HCT116 (cell line): ENCODE data around the gene IGLL1. TPM values are rescaled to one million over a fixed set of nuclear protein-coding genes. Genes with fewer than 3 reads are reported as not detected.

Experiments used
- ATAC-seq: fragments of 200-7000 bp; cut with Tn5 transposase; 2 replicates; pipeline ENCODE4 v1.9.1; 2020; ENCODE audit warnings: mild to moderate bottlenecking, moderate library complexity
- BruUV-seq: library from RNA; stranded (reverse); fragments of 400-500 nt; replicated peaks from 2 replicates; lab custom pipeline; 2021; lab: Mats Ljungman, UMichigan
- CTCF ChIA-PET: fragments of 300-600 bp; sonication (Branson Sonifier 250); formaldehyde crosslinking; loops from one replicate; lab custom pipeline; 2021; ENCODE audit warnings: antibody characterized with exemption; lab: Charles Lee
- POLR2A ChIA-PET: fragments of 300-600, 350-600 bp; sonication (Branson Sonifier 250); formaldehyde crosslinking; loops from one replicate; lab custom pipeline; 2021; ENCODE audit warnings: antibody characterized with exemption; lab: Charles Lee
- RAD21 ChIA-PET, 2 experiments: fragments of 300-600 bp; sonication (Branson Sonifier 250); formaldehyde crosslinking; loops; one replicate each; lab custom pipeline; 2023; ENCODE audit warnings: low total read pairs in 2 of 2; ENCODE audit not compliant: uncharacterized antibody in 2 of 2, unreplicated experiment in 2 of 2, low non-redundant PET in 1 of 2; lab: Charles Lee
- DNase-seq: peaks from one replicate; pipeline ENCODE4 v3.0.0-alpha.2; 2010; ENCODE audit warnings: low read depth, low spot score
- H2AFZ ChIP-seq: fragments of 200-600 bp; shearing (Covaris generic), sonication (generic); 2 replicates; pipeline ENCODE4 v1.6.1; 2017; ENCODE audit warnings: low read depth, mixed run types, mixed read lengths, antibody characterized with exemption, low read length; ENCODE audit not compliant: poor library complexity, severe bottlenecking
- H3K27ac ChIP-seq: 2 replicates; pipeline ENCODE4 v1.5.1; 2012; ENCODE audit warnings: low read depth, low read length
- H3K27me3 ChIP-seq: fragments of 200-600 bp; sonication (generic); 2 replicates; pipeline ENCODE4 v1.6.1; 2016; ENCODE audit warnings: mixed run types, low read length, mixed read lengths; ENCODE audit not compliant: insufficient read depth
- H3K36me3 ChIP-seq, 2 experiments: fragments of 200-500 bp in 1 of 2; fragments of 200-600 bp in 1 of 2; sonication (Bioruptor generic) in 1 of 2; sonication (generic) in 1 of 2; 2 replicates each; pipeline versions ENCODE4 v1.5.1 to v1.6.1; 2014 to 2016; ENCODE audit warnings: low read length in 2 of 2, inconsistent platforms in 1 of 2, mixed read lengths in 1 of 2, mixed run types in 1 of 2; ENCODE audit not compliant: insufficient read depth in 2 of 2, control insufficient read depth in 1 of 2
- H3K4me1 ChIP-seq, 2 experiments: fragments of 200-600 bp in 1 of 2; sonication (generic) in 1 of 2; 2 replicates each; pipeline versions ENCODE4 v1.5.1 to v1.6.1; 2012 to 2017; ENCODE audit warnings: low read length in 2 of 2, inconsistent platforms in 1 of 2, mild to moderate bottlenecking in 1 of 2, mixed read lengths in 1 of 2, mixed run types in 1 of 2, moderate library complexity in 1 of 2; ENCODE audit not compliant: insufficient read depth in 2 of 2, control insufficient read depth in 1 of 2
- H3K4me2 ChIP-seq: fragments of 200-600 bp; sonication (generic); 2 replicates; pipeline ENCODE4 v1.6.1; 2017; ENCODE audit warnings: mixed run types, low read length, mixed read lengths
- H3K4me3 ChIP-seq, 2 experiments: fragments of 200-600 bp in 1 of 2; sonication (generic) in 1 of 2; replicated peaks in 1 of 2; 2 replicates each; pipeline ENCODE4 v1.5.1; 2011 to 2016; ENCODE audit warnings: low read length in 2 of 2, control low read depth in 1 of 2, low read depth in 1 of 2, mild to moderate bottlenecking in 1 of 2, mixed read lengths in 1 of 2, mixed run types in 1 of 2
- H3K79me2 ChIP-seq: fragments of 200-600 bp; sonication (generic); 2 replicates; pipeline ENCODE4 v1.6.1; 2017; ENCODE audit warnings: mild to moderate bottlenecking, mixed run types, low read length, moderate library complexity, mixed read lengths; ENCODE audit not compliant: insufficient read depth
- H3K9ac ChIP-seq: fragments of 200-600 bp; sonication (generic); 2 replicates; pipeline ENCODE4 v1.6.1; 2016; ENCODE audit warnings: low read length, mixed read lengths
- H3K9me2 ChIP-seq: fragments of 200-600 bp; sonication (generic), shearing (Covaris generic); 2 replicates; pipeline ENCODE4 v1.6.1; 2017; ENCODE audit warnings: mixed run types, mild to moderate bottlenecking, moderate library complexity; ENCODE audit not compliant: insufficient read depth
- H3K9me3 ChIP-seq, 2 experiments: fragments of 200-500 bp in 1 of 2; fragments of 200-600 bp in 1 of 2; sonication (Bioruptor generic) in 1 of 2; sonication (generic) in 1 of 2; 2 replicates each; pipeline ENCODE4 v1.6.1; 2014 to 2017; ENCODE audit warnings: low read length in 2 of 2, mixed read lengths in 2 of 2, inconsistent platforms in 1 of 2, low read depth in 1 of 2, mild to moderate bottlenecking in 1 of 2, mixed run types in 1 of 2, moderate library complexity in 1 of 2; ENCODE audit not compliant: control insufficient read depth in 1 of 2, insufficient read depth in 1 of 2
- H4K20me1 ChIP-seq: fragments of 200-600 bp; sonication (generic), shearing (Covaris generic); 2 replicates; pipeline ENCODE4 v1.6.1; 2017; ENCODE audit warnings: mixed run types, mild to moderate bottlenecking, moderate library complexity; ENCODE audit not compliant: insufficient read depth
- CBX3 ChIP-seq: IDR thresholded peaks from 2 replicates; pipeline ENCODE4 v1.6.1; 2012; ENCODE audit warnings: low read depth
- EGR1 ChIP-seq: IDR thresholded peaks from 2 replicates; pipeline ENCODE4 v1.6.1; 2012; ENCODE audit warnings: low read depth
- EZH2 ChIP-seq: fragments of 200-600 bp; sonication (generic); IDR thresholded peaks from 2 replicates; pipeline ENCODE4 v1.6.1; 2017; ENCODE audit warnings: antibody characterized with exemption, mixed run types
- EZH2phosphoT487 ChIP-seq: fragments of 200-600 bp; IDR thresholded peaks from 2 replicates; pipeline ENCODE4 v1.6.1; 2018; ENCODE audit warnings: antibody characterized with exemption, borderline replicate concordance
- FOSL1 ChIP-seq: IDR thresholded peaks from 2 replicates; pipeline ENCODE4 v1.6.1; 2012; ENCODE audit warnings: low read depth
- JUND ChIP-seq: IDR thresholded peaks from 2 replicates; pipeline ENCODE4 v1.6.1; 2012
- POLR2A ChIP-seq: IDR thresholded peaks from 2 replicates; pipeline ENCODE4 v1.7.0; 2011; ENCODE audit warnings: borderline replicate concordance; ENCODE audit not compliant: insufficient read depth, insufficient read length; ENCODE audit errors: extremely low read depth
- POLR2AphosphoS5 ChIP-seq: IDR thresholded peaks from 2 replicates; pipeline ENCODE4 v1.6.1; 2011; ENCODE audit warnings: mild to moderate bottlenecking, low read depth, low read length, moderate library complexity
- RAD21 ChIP-seq: IDR thresholded peaks from 2 replicates; pipeline ENCODE4 v1.6.1; 2012; ENCODE audit warnings: low read depth, mild to moderate bottlenecking
- REST ChIP-seq: IDR thresholded peaks from 2 replicates; pipeline ENCODE4 v1.6.1; 2012; ENCODE audit warnings: low read depth
- SIN3A ChIP-seq: IDR thresholded peaks from 2 replicates; pipeline ENCODE4 v1.6.1; 2012; ENCODE audit warnings: low read depth
- SP1 ChIP-seq: IDR thresholded peaks from 2 replicates; pipeline ENCODE4 v1.6.1; 2012; ENCODE audit warnings: low read depth
- SRF ChIP-seq: IDR thresholded peaks from 2 replicates; pipeline ENCODE4 v1.6.1; 2012; ENCODE audit warnings: low read depth
- YY1 ChIP-seq: IDR thresholded peaks from 2 replicates; pipeline ENCODE4 v1.6.1; 2011; ENCODE audit warnings: low read length, low read depth, moderate library complexity, mild to moderate bottlenecking; ENCODE audit not compliant: insufficient replicate concordance; ENCODE audit errors: extremely low read depth
- ZFX ChIP-seq: fragments of 450-650 bp; IDR thresholded peaks from 2 replicates; pipeline ENCODE4 v1.6.1; 2017
- ZNF274 ChIP-seq: fragments of 200-500 bp; sonication (Bioruptor generic); IDR thresholded peaks from 2 replicates; pipeline ENCODE4 v1.6.1; 2014; ENCODE audit warnings: mild to moderate bottlenecking, low read depth, low read length, inconsistent platforms
- intact Hi-C: fragments of 100-400 bp; cut with micrococcal nuclease; formaldehyde crosslinking; loops from 2 replicates; pipeline ENCODE4 v1.10.0; 2022
- total RNA-seq: library from RNA; stranded (reverse); gene quantifications from one replicate; pipeline ENCODE4 v1.2.1, GENCODE V29; 2021; ENCODE audit not compliant: unreplicated experiment

The IGLL1 gene
- total RNA-seq, 1 experiment from 2014 or later = not detected

DNA sequence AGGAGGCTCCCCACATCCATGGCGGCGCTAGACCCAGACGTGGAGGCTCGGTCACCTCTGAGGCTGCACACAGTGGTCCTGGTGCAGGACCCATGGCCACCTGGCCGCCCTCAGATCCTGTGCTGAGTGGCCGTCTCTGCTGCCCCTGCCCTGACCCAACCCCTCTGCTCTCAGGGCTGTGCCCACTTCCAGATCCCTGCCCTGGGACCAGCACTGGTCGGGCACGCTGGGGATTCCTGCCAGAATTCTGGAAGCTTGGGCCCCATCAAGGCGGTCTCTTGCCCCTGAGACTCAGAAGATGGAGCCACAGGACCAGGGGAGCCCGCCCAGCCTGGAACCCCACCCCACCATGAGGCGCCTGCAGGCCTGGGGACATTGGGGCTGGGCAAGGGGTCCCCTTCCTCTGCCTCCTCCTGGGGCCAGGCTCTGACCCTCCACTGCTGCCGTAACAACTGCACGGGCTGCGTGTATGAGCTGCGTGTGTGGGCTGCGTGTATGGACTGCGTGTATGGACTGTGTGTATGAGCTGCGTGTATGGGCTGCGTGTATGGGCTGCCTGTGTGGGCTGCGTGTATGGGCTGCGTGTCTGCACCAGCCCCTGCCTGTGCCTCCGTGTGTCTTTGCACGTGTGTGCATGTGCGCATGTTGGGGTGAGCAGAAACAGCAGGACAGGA is 48.7 kb downstream of the IGLL1 start:
- peaks cover 0 to 2% of the 10 kb centered on the region in 2 experiments; a peak in 1 of 4 replicates for H3K4me1 ChIP-seq
- H3K27me3 ChIP-seq = no peaks in the 10 kb centered on the region
- H3K9me3 ChIP-seq = no peaks in the 10 kb centered on the region
- no peaks in the 10 kb centered on the region for H4K20me1 ChIP-seq
- H3K36me3 ChIP-seq = no peaks in the 10 kb centered on the region
- H2AFZ ChIP-seq = no peak overlapping the region
- H3K4me2 ChIP-seq = no peak overlapping the region
- TF ChIP-seq SP1 = no peak
- no peak for TF ChIP-seq REST
- ChIA-PET POLR2A (no interaction called here), CTCF (no interaction called here), RAD21 (no interaction called here)
- no TSS peak for BruUV-seq
- no peak overlapping the region for H3K27ac ChIP-seq
- H3K9me2 ChIP-seq = no peaks in the 10 kb centered on the region
- H3K9ac ChIP-seq = no peak overlapping the region
- DNase-seq (no peak), ATAC-seq (no peak)
- intact Hi-C loops = no loop called here
- no peaks in the 10 kb centered on the region for H3K79me2 ChIP-seq
- no peak overlapping the region for H3K4me3 ChIP-seq

DNA sequence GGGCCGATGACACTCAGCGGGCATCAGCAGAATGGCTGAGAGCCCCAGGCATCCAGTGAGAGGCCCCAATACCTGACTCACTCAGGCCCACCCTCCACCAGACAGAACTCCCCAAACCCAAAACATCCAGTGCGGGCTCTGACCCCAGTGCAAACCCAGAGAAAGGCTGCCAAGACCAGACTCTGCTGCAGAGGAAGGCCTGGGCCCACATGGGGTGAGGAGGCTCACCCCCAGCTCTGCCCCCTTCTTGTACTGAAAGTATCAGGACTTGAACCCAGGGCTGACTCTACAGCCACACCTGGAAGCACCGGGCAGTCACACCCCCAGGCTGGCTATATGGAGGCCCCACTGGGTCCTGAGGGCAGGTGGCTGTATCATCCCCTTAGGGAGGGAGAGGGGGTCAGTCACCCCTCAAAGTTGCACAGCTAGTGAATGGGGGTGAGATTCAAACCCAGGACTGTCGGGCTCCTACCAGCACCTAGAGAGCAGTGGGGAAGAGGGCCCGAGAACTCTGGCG is 49.3 kb downstream of the IGLL1 start:
- ChIA-PET CTCF (no interaction called here), RAD21 (no interaction called here), POLR2A (no interaction called here)
- Histone ChIP-seq H3K4me2 (no peak overlapping the region), H3K27me3 (no peaks in the 10 kb centered on the region), H3K4me3 (no peak overlapping the region), H3K9me2 (no peaks in the 10 kb centered on the region), H3K9me3 (no peaks in the 10 kb centered on the region), H2AFZ (no peak overlapping the region), H3K27ac (no peak overlapping the region), H3K79me2 (no peaks in the 10 kb centered on the region), H4K20me1 (no peaks in the 10 kb centered on the region), H3K36me3 (no peaks in the 10 kb centered on the region), H3K9ac (no peak overlapping the region), H3K4me1 (peaks cover 0 to 2% of the 10 kb centered on the region in 2 experiments; a peak in 1 of 4 replicates)
- DNase-seq = no peak
- intact Hi-C loops = no loop called here
- BruUV-seq = no TSS peak
- no peak for ATAC-seq
- no peak for TF ChIP-seq RAD21
- no peak for TF ChIP-seq YY1
- no peak for TF ChIP-seq ZNF274
- TF ChIP-seq SRF = no peak
- TF ChIP-seq ZFX = no peak
- TF ChIP-seq SP1 = no peak
- TF ChIP-seq SIN3A = no peak
- no peak for TF ChIP-seq FOSL1
- TF ChIP-seq JUND = no peak
- no peak for TF ChIP-seq POLR2A
- TF ChIP-seq CBX3 = no peak
- no peak for TF ChIP-seq EZH2phosphoT487
- no peak for TF ChIP-seq EGR1
- no peak for TF ChIP-seq POLR2AphosphoS5
- no peak for TF ChIP-seq EZH2
